A549 (cell line): ENCODE results near the gene CTRL.

ENCODE experiments used
- CEBPB ChIP-seq, 2 experiments: fragments of >200 bp in 1 of 2; sonication (Bioruptor Twin) in 1 of 2; formaldehyde crosslinking in 1 of 2; IDR thresholded peaks; 2 replicates each; pipeline ENCODE4 v1.6.1; 2012 to 2016
- CTCF ChIP-seq: fragments of >200 bp; sonication (Bioruptor Twin); formaldehyde crosslinking; IDR thresholded peaks from 3 replicates; pipeline ENCODE4 v1.5.1; 2016
- JUN ChIP-seq, 2 experiments: fragments of >200 bp; sonication (Bioruptor Twin); formaldehyde crosslinking; IDR thresholded peaks; 2 replicates in 1 of 2; 3 replicates in 1 of 2; pipeline ENCODE4 v1.6.1; 2016 to 2017

- no peak for TF ChIP-seq JUN (IDR thresholded peaks at IDR 0.05)
- TF ChIP-seq CEBPB (IDR thresholded peaks at IDR 0.05): no peak
- TF ChIP-seq CTCF: no peak
Measured at GRCh38 chr16:67932462-67932840, 789 bp upstream of the CTRL start.
